Measurements from ENCODE around the gene BBS9.

BBS9 gene

GRCh38 chr7:33627741-33628140 lies 498.4 kb downstream of the BBS9 start:
- no peak for DNase-seq

- DNase-seq, result no peak
These were observed 499.5 kb downstream of the BBS9 start for GRCh38 chr7:33628894-33629293.

- no peak for DNase-seq
These were observed 501.0 kb downstream of the BBS9 start for GRCh38 chr7:33630359-33630758.

- DNase-seq, result no peak
These were observed 503.0 kb downstream of the BBS9 start for GRCh38 chr7:33632322-33632721.

GRCh38 chr7:33632840-33633525 lies 503.6 kb downstream of the BBS9 start:
- DNase-seq, result no peak

- DNase-seq, result no peak
These were observed 505.2 kb downstream of the BBS9 start for GRCh38 chr7:33634606-33635005.

- no peak for DNase-seq
These were observed 507.0 kb downstream of the BBS9 start for GRCh38 chr7:33636359-33636758.

- DNase-seq, result no peak
These were observed 510.3 kb downstream of the BBS9 start for GRCh38 chr7:33639552-33640197.

- DNase-seq, result no peak
These were observed 511.4 kb downstream of the BBS9 start for GRCh38 chr7:33640741-33641140.

GRCh38 chr7:33642312-33642711 lies 512.9 kb downstream of the BBS9 start:
- no peak for DNase-seq

GRCh38 chr7:33643530-33643929 lies 514.2 kb downstream of the BBS9 start:
- no peak for DNase-seq

- no peak for DNase-seq
These were observed 515.1 kb downstream of the BBS9 start for GRCh38 chr7:33644489-33644888.

GRCh38 chr7:33645104-33645503 lies 515.7 kb downstream of the BBS9 start:
- DNase-seq, result no peak

- DNase-seq, result no peak
These were observed 516.8 kb downstream of the BBS9 start for GRCh38 chr7:33646166-33646565.

GRCh38 chr7:33646891-33647391 lies 517.6 kb downstream of the BBS9 start:
- DNase-seq, result no peak

GRCh38 chr7:33649476-33650441 lies 520.4 kb downstream of the BBS9 start:
- no peak for DNase-seq

- no peak for DNase-seq
These were observed 521.5 kb downstream of the BBS9 start for GRCh38 chr7:33650828-33651227.

GRCh38 chr7:33651998-33652515 lies 522.7 kb downstream of the BBS9 start:
- DNase-seq, result no peak

GRCh38 chr7:33654676-33655075 lies 525.3 kb downstream of the BBS9 start:
- DNase-seq, result no peak

All from stimulated activated CD4-positive, alpha-beta T cell treated with anti-CD3 and anti-CD28 coated beads, Interleukin-12 subunit alpha, Interleukin-12 subunit beta, amount 100 ng/mL, for 4 hours (primary cell).